Esophagus squamous epithelium (tissue), 4 donors: ENCODE measurements around the gene RAET1E.

ENCODE experiments used
- CTCF ChIP-seq, 6 experiments: fragments of 450-650 bp in 4 of 6; fragments of 200-600 bp in 2 of 6; sonication (generic) in 2 of 6; IDR thresholded peaks; one replicate each; pipeline ENCODE4 v1.5.1; 2016 to 2019; ENCODE audit warnings: antibody characterized with exemption in 6 of 6, mild to moderate bottlenecking in 4 of 6, moderate library complexity in 4 of 6
- POLR2A ChIP-seq, 4 donors: fragments of 450-650 bp; IDR thresholded peaks; one replicate each; pipeline ENCODE4 v1.6.1; 2017; ENCODE audit warnings: antibody characterized with exemption in 4 of 4, mild to moderate bottlenecking in 4 of 4, moderate library complexity in 3 of 4

GRCh38 chr6:149895048-149895590 lies 2.8 kb downstream of the RAET1E start:
- TF ChIP-seq CTCF (IDR thresholded peaks at IDR 0.05): no peak
- TF ChIP-seq POLR2A (IDR thresholded peaks at IDR 0.05): no peak
